HepG2 (cell line): Measurements from ENCODE around the gene SNAPIN. TPM values are rescaled to one million over a fixed set of nuclear protein-coding genes. Genes with fewer than 3 reads are reported as not detected.

Experiments used
- ASH2L ChIP-seq: fragments of 300-600, 200-600 bp; sonication (generic); IDR thresholded peaks from 2 replicates; pipeline ENCODE4 v1.7.0; 2017; ENCODE audit warnings: low read depth, mild to moderate bottlenecking, moderate library complexity, mixed read lengths, low read length; ENCODE audit not compliant: insufficient read length
- ELF1 ChIP-seq: sonication (generic); formaldehyde crosslinking; IDR thresholded peaks from 2 replicates; pipeline ENCODE4 v1.4.0; 2020; ENCODE audit warnings: missing genetic modification reagents
- ESRRA ChIP-seq: sonication (generic); formaldehyde crosslinking; IDR thresholded peaks from 2 replicates; pipeline ENCODE4 v1.5.1; 2020; ENCODE audit warnings: mild to moderate bottlenecking, low read depth, missing genetic modification reagents
- NAIF1 ChIP-seq: sonication (generic); formaldehyde crosslinking; IDR thresholded peaks from 2 replicates; pipeline ENCODE4 v1.5.0; 2020; ENCODE audit warnings: mild to moderate bottlenecking, missing genetic modification reagents, borderline replicate concordance
- NR2F1 ChIP-seq, 2 experiments: fragments of 450-650 bp in 1 of 2; formaldehyde crosslinking in 1 of 2; IDR thresholded peaks; 2 replicates each; pipeline versions ENCODE4 v1.5.0 to v1.6.1; 2016 to 2020; ENCODE audit warnings: mild to moderate bottlenecking in 1 of 2, missing compliant biosample characterization in 1 of 2, missing genetic modification reagents in 1 of 2, moderate library complexity in 1 of 2
- PHB2 ChIP-seq: fragments of 450-650 bp; IDR thresholded peaks from 2 replicates; pipeline ENCODE4 v1.6.1; 2018; ENCODE audit not compliant: partially characterized antibody
- SRSF9 ChIP-seq: fragments of 200-400 bp; formaldehyde crosslinking; IDR thresholded peaks from 2 replicates; pipeline ENCODE4 v1.6.1; 2018; ENCODE audit warnings: borderline replicate concordance, mild to moderate bottlenecking, low read depth, low read length; ENCODE audit not compliant: insufficient read depth, poor library complexity, severe bottlenecking
- STAG1 ChIP-seq: sonication (generic); formaldehyde crosslinking; IDR thresholded peaks from 2 replicates; pipeline ENCODE4 v1.4.0; 2020; ENCODE audit warnings: missing genetic modification reagents
- ZNF430 ChIP-seq: sonication (generic); formaldehyde crosslinking; IDR thresholded peaks from 2 replicates; pipeline ENCODE4 v1.9.0; 2021; ENCODE audit warnings: mild to moderate bottlenecking, missing genetic modification reagents
- ZNF567 ChIP-seq: sonication (generic); formaldehyde crosslinking; IDR thresholded peaks from 2 replicates; pipeline ENCODE4 v1.8.1; 2023; ENCODE audit warnings: mild to moderate bottlenecking, missing genetic modification reagents, borderline replicate concordance
- ZNF598 ChIP-seq: sonication (generic); formaldehyde crosslinking; IDR thresholded peaks from 2 replicates; pipeline ENCODE4 v1.5.1; 2020; ENCODE audit warnings: mild to moderate bottlenecking, missing genetic modification reagents, borderline replicate concordance
- ZNF772 ChIP-seq: sonication (generic); formaldehyde crosslinking; IDR thresholded peaks from 2 replicates; pipeline ENCODE4 v1.5.0; 2020; ENCODE audit warnings: mild to moderate bottlenecking, missing genetic modification reagents
- polyA plus RNA-seq, 8 experiments: library from polyadenylated mRNA; depleted of rRNA in 3 of 8; stranded (reverse) in 7 of 8; unstranded in 1 of 8; fragments of >200 nt; fragmentation: Illumina TruSeq in 4 of 8; extraction: Trizol in 4 of 8; gene quantifications; 2 replicates each; pipeline versions ENCODE4 v1.2.1 to v1.2.3, GENCODE V29; 2011 to 2016; ENCODE audit warnings: low read depth in 4 of 8, missing spikeins in 1 of 8, mixed read lengths in 1 of 8; ENCODE audit not compliant: insufficient read depth in 1 of 8
- total RNA-seq, 5 experiments: library from RNA; depleted of rRNA; stranded (reverse); fragments of >200 nt; fragmentation: Illumina TruSeq; extraction: Trizol; gene quantifications; 2 replicates each; pipeline ENCODE4 v1.2.3, GENCODE V29; 2016; ENCODE audit warnings: low read depth in 1 of 5
- TF ChIP-seq, protein P1 (sequence below): sonication (generic); formaldehyde crosslinking; IDR thresholded peaks from 2 replicates; pipeline ENCODE4 v1.5.0; 2020; ENCODE audit warnings: mild to moderate bottlenecking, missing genetic modification reagents, borderline replicate concordance
- TF ChIP-seq, protein P2 (sequence below): sonication (generic); formaldehyde crosslinking; IDR thresholded peaks from 2 replicates; pipeline ENCODE4 v1.5.1; 2020; ENCODE audit warnings: mild to moderate bottlenecking, moderate library complexity, missing genetic modification reagents
- TF ChIP-seq, protein P3 (sequence below): sonication (generic); formaldehyde crosslinking; IDR thresholded peaks from 2 replicates; pipeline ENCODE4 v1.4.0; 2020; ENCODE audit warnings: missing genetic modification reagents

Gene SNAPIN
- total and polyA plus RNA-seq, 2 of the 13 experiments (the other 11 are each of a cell fraction or from before 2014, with no cell fraction given): 23.9 to 25.7 TPM

DNA sequence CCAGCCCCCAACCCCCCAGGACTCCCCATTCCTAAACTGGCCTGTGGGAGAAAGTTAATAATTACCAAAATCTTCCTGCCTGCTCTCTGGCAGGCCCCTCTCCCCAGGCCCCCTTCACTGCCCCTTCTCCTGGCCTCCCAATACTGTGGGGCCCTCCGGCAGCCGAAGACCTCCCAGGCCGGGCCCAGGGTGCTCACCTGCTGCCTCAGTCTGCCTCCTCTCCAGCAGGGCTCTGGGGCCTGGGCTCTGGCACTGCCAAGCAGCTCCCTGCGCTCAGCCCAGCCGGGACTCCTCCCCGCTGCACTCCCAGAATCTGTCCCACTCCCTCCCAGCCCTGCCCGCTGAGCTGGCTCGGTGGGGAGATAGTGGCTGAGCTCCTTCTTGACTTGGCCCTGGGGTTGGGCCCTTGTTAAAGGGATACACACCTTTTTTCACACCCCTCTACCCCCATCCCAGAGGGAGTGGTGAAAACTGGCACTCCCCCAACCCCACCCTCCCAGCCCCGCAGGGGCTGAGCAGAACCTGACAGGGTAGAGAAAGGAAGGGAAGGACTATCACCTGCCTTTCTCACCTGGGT lies 45.7 kb upstream of the SNAPIN start, which contains the start of gene S100A16 (continued):
- TF ChIP-seq, protein P1, sequence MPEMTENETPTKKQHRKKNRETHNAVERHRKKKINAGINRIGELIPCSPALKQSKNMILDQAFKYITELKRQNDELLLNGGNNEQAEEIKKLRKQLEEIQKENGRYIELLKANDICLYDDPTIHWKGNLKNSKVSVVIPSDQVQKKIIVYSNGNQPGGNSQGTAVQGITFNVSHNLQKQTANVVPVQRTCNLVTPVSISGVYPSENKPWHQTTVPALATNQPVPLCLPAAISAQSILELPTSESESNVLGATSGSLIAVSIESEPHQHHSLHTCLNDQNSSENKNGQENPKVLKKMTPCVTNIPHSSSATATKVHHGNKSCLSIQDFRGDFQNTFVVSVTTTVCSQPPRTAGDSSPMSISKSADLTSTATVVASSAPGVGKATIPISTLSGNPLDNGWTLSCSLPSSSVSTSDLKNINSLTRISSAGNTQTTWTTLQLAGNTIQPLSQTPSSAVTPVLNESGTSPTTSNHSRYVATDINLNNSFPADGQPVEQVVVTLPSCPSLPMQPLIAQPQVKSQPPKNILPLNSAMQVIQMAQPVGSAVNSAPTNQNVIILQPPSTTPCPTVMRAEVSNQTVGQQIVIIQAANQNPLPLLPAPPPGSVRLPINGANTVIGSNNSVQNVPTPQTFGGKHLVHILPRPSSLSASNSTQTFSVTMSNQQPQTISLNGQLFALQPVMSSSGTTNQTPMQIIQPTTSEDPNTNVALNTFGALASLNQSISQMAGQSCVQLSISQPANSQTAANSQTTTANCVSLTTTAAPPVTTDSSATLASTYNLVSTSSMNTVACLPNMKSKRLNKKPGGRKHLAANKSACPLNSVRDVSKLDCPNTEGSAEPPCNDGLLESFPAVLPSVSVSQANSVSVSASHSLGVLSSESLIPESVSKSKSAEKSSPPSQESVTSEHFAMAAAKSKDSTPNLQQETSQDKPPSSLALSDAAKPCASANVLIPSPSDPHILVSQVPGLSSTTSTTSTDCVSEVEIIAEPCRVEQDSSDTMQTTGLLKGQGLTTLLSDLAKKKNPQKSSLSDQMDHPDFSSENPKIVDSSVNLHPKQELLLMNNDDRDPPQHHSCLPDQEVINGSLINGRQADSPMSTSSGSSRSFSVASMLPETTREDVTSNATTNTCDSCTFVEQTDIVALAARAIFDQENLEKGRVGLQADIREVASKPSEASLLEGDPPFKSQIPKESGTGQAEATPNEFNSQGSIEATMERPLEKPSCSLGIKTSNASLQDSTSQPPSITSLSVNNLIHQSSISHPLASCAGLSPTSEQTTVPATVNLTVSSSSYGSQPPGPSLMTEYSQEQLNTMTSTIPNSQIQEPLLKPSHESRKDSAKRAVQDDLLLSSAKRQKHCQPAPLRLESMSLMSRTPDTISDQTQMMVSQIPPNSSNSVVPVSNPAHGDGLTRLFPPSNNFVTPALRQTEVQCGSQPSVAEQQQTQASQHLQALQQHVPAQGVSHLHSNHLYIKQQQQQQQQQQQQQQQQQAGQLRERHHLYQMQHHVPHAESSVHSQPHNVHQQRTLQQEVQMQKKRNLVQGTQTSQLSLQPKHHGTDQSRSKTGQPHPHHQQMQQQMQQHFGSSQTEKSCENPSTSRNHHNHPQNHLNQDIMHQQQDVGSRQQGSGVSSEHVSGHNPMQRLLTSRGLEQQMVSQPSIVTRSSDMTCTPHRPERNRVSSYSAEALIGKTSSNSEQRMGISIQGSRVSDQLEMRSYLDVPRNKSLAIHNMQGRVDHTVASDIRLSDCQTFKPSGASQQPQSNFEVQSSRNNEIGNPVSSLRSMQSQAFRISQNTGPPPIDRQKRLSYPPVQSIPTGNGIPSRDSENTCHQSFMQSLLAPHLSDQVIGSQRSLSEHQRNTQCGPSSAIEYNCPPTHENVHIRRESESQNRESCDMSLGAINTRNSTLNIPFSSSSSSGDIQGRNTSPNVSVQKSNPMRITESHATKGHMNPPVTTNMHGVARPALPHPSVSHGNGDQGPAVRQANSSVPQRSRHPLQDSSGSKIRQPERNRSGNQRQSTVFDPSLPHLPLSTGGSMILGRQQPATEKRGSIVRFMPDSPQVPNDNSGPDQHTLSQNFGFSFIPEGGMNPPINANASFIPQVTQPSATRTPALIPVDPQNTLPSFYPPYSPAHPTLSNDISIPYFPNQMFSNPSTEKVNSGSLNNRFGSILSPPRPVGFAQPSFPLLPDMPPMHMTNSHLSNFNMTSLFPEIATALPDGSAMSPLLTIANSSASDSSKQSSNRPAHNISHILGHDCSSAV (CRISPR knock-in tag): no peak
- TF ChIP-seq NAIF1 (no peak), SRSF9 (no peak), PHB2 (no peak), STAG1 (CRISPR knock-in tag) (no peak), ZNF430 (CRISPR knock-in tag) (no peak), ZNF598 (no peak), ZNF567 (no peak), ELF1 (no peak), ESRRA (CRISPR knock-in tag) (no peak), NR2F1 (CRISPR knock-in tag; IDR thresholded peaks at IDR 0.05) (no peak), ASH2L (no peak), ZNF772 (CRISPR knock-in tag) (no peak; the same call in 1 of the 2 replicates)
- TF ChIP-seq, protein P2, sequence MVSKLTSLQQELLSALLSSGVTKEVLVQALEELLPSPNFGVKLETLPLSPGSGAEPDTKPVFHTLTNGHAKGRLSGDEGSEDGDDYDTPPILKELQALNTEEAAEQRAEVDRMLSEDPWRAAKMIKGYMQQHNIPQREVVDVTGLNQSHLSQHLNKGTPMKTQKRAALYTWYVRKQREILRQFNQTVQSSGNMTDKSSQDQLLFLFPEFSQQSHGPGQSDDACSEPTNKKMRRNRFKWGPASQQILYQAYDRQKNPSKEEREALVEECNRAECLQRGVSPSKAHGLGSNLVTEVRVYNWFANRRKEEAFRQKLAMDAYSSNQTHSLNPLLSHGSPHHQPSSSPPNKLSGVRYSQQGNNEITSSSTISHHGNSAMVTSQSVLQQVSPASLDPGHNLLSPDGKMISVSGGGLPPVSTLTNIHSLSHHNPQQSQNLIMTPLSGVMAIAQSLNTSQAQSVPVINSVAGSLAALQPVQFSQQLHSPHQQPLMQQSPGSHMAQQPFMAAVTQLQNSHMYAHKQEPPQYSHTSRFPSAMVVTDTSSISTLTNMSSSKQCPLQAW (CRISPR knock-in tag): peak; percentile 97
- TF ChIP-seq, protein P3, sequence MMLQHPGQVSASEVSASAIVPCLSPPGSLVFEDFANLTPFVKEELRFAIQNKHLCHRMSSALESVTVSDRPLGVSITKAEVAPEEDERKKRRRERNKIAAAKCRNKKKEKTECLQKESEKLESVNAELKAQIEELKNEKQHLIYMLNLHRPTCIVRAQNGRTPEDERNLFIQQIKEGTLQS (CRISPR knock-in tag): no peak
